ENCODE data around the gene SEC14L2.

GRCh38 chr22:30348809-30349208 is 48.0 kb upstream of the SEC14L2 start:
- TF ChIP-seq POLR2A (IDR thresholded peaks at IDR 0.05) (no peak), CTCF (IDR thresholded peaks at IDR 0.05) (no peak)

Measured in lower leg skin (tissue), 3 donors.